Measurements from ENCODE around the gene PDGFD.

PDGFD gene

GRCh38 chr11:104000798-104001197 lies 163.1 kb downstream of the PDGFD start:
- no peak for DNase-seq (ENCODE audit: low read depth)

- DNase-seq (ENCODE audit: low read depth), result no peak
These were observed 165.0 kb downstream of the PDGFD start for GRCh38 chr11:103998826-103999508.

GRCh38 chr11:103997082-103997481 lies 166.9 kb downstream of the PDGFD start:
- DNase-seq (ENCODE audit: low read depth), result no peak

- DNase-seq (ENCODE audit: low read depth), result no peak
These were observed 168.1 kb downstream of the PDGFD start for GRCh38 chr11:103995896-103996295.

GRCh38 chr11:103994518-103994917 lies 169.4 kb downstream of the PDGFD start:
- DNase-seq (ENCODE audit: low read depth), result no peak

GRCh38 chr11:103994094-103994493 lies 169.9 kb downstream of the PDGFD start:
- DNase-seq (ENCODE audit: low read depth), result no peak

- DNase-seq (ENCODE audit: low read depth), result no peak
These were observed 170.4 kb downstream of the PDGFD start for GRCh38 chr11:103993507-103993906.

- DNase-seq (ENCODE audit: low read depth), result no peak
These were observed 175.4 kb downstream of the PDGFD start for GRCh38 chr11:103988595-103988969.

GRCh38 chr11:103987629-103988594 lies 176.0 kb downstream of the PDGFD start:
- DNase-seq (ENCODE audit: low read depth), result no peak

- no peak for DNase-seq (ENCODE audit: low read depth)
These were observed 178.9 kb downstream of the PDGFD start for GRCh38 chr11:103985041-103985440.

GRCh38 chr11:103980108-103980507 lies 183.8 kb downstream of the PDGFD start:
- DNase-seq (ENCODE audit: low read depth), result no peak

- no peak for DNase-seq (ENCODE audit: low read depth)
These were observed 185.0 kb downstream of the PDGFD start for GRCh38 chr11:103978616-103979595.

GRCh38 chr11:103972013-103972412 lies 191.9 kb downstream of the PDGFD start:
- DNase-seq (ENCODE audit: low read depth), result no peak

GRCh38 chr11:103970701-103971249 lies 193.2 kb downstream of the PDGFD start:
- DNase-seq (ENCODE audit: low read depth), result no peak

GRCh38 chr11:103968685-103969084 lies 195.3 kb downstream of the PDGFD start:
- no peak for DNase-seq (ENCODE audit: low read depth)

GRCh38 chr11:103967985-103968384 lies 196.0 kb downstream of the PDGFD start:
- DNase-seq (ENCODE audit: low read depth), result no peak

- DNase-seq (ENCODE audit: low read depth), result no peak
These were observed 199.6 kb downstream of the PDGFD start for GRCh38 chr11:103964390-103964789.

GRCh38 chr11:103963648-103964047 lies 200.3 kb downstream of the PDGFD start:
- no peak for DNase-seq (ENCODE audit: low read depth)

- no peak for DNase-seq (ENCODE audit: low read depth)
These were observed 202.9 kb downstream of the PDGFD start for GRCh38 chr11:103961010-103961409.

GRCh38 chr11:103960108-103960507 lies 203.8 kb downstream of the PDGFD start:
- DNase-seq (ENCODE audit: low read depth), result no peak

GRCh38 chr11:103959279-103959942 lies 204.5 kb downstream of the PDGFD start:
- DNase-seq (ENCODE audit: low read depth), result no peak

Measured in activated gamma-delta T cell treated with anti-CD3 and anti-CD28 coated beads, Interleukin-2, amount 50 U/mL, for 16 hours (primary cell).